Neural cell (in vitro differentiated cells): ENCODE measurements around the gene GATAD1.

Experiments
- EP300 ChIP-seq: fragments of 450-650 bp; conservative IDR thresholded peaks from 2 replicates; pipeline ENCODE4 v1.6.1; 2014; ENCODE audit warnings: antibody characterized with exemption, mild to moderate bottlenecking, moderate library complexity; ENCODE audit not compliant: poor library complexity, severe bottlenecking
- EZH2 ChIP-seq: fragments of 200-600, 300-800 bp; shearing (Covaris generic), sonication (generic); IDR thresholded peaks from 2 replicates; pipeline ENCODE4 v1.6.1; 2014; ENCODE audit warnings: antibody characterized with exemption, low read length, borderline replicate concordance, mild to moderate bottlenecking; ENCODE audit not compliant: insufficient read depth, poor library complexity, severe bottlenecking
- POLR2AphosphoS5 ChIP-seq: IDR thresholded peaks from 2 replicates; pipeline ENCODE4 v1.6.1; 2012
- RAD21 ChIP-seq: fragments of 450-650 bp; conservative IDR thresholded peaks from 2 replicates; pipeline ENCODE4 v1.6.1; 2014; ENCODE audit warnings: antibody characterized with exemption, mild to moderate bottlenecking, moderate library complexity
- SMC3 ChIP-seq: fragments of 450-650 bp; conservative IDR thresholded peaks from 2 replicates; pipeline ENCODE4 v1.6.1; 2014; ENCODE audit warnings: antibody characterized with exemption, mild to moderate bottlenecking, moderate library complexity; ENCODE audit not compliant: poor library complexity
- TAF1 ChIP-seq: IDR thresholded peaks from 2 replicates; pipeline ENCODE4 v1.6.1; 2012; ENCODE audit warnings: low read depth
- TF ChIP-seq, protein P1 (sequence below): fragments of 450-650 bp; IDR thresholded peaks from 2 replicates; pipeline ENCODE4 v1.5.1; 2014; ENCODE audit warnings: antibody characterized with exemption, mild to moderate bottlenecking, moderate library complexity; ENCODE audit not compliant: poor library complexity, severe bottlenecking

GRCh38 chr7:92489634-92490033, 42.4 kb downstream of the GATAD1 start:
- TF ChIP-seq, protein P1, sequence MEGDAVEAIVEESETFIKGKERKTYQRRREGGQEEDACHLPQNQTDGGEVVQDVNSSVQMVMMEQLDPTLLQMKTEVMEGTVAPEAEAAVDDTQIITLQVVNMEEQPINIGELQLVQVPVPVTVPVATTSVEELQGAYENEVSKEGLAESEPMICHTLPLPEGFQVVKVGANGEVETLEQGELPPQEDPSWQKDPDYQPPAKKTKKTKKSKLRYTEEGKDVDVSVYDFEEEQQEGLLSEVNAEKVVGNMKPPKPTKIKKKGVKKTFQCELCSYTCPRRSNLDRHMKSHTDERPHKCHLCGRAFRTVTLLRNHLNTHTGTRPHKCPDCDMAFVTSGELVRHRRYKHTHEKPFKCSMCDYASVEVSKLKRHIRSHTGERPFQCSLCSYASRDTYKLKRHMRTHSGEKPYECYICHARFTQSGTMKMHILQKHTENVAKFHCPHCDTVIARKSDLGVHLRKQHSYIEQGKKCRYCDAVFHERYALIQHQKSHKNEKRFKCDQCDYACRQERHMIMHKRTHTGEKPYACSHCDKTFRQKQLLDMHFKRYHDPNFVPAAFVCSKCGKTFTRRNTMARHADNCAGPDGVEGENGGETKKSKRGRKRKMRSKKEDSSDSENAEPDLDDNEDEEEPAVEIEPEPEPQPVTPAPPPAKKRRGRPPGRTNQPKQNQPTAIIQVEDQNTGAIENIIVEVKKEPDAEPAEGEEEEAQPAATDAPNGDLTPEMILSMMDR, result no peak
- TF ChIP-seq SMC3, result no peak
- TF ChIP-seq EP300, result no peak
- TF ChIP-seq POLR2AphosphoS5, result no peak
- TF ChIP-seq EZH2, result no peak
- no peak for TF ChIP-seq TAF1
- no peak for TF ChIP-seq RAD21
